IMR-90 (cell line): ENCODE measurements around the gene ZNF595. TPM values are rescaled to one million over a fixed set of nuclear protein-coding genes. Genes with fewer than 3 reads are reported as not detected.

ENCODE experiments used
- ATAC-seq: fragments of 200-7000 bp; cut with Tn5 transposase; 2 replicates; pipeline ENCODE4 v1.9.1; 2020; ENCODE audit warnings: low read depth, mild to moderate bottlenecking, moderate library complexity
- BruUV-seq: library from RNA; stranded (reverse); fragments of 400-500 nt; replicated peaks from 2 replicates; lab custom pipeline; 2021; lab: Mats Ljungman, UMichigan
- CTCF ChIA-PET: fragments of 300-600 bp; formaldehyde crosslinking; extraction: SDS; loops from one replicate; lab custom pipeline; 2021; ENCODE audit warnings: antibody characterized with exemption; lab: Yijun Ruan, JAX
- POLR2A ChIA-PET: fragments of 300-600 bp; sonication (Branson Sonifier 250); formaldehyde crosslinking; loops from one replicate; lab custom pipeline; 2022; ENCODE audit warnings: antibody characterized with exemption; ENCODE audit not compliant: unreplicated experiment; lab: Charles Lee
- DNase-seq: peaks from one replicate; pipeline ENCODE4 v3.0.0; 2013
- H2AFZ ChIP-seq: replicated peaks from 2 replicates; pipeline ENCODE3; 2013; ENCODE audit warnings: low read length, mild to moderate bottlenecking; ENCODE audit not compliant: poor library complexity
- H2AK5ac ChIP-seq: 2 replicates; pipeline ENCODE4 v1.6.1; 2013; ENCODE audit warnings: low read depth, low read length, inconsistent platforms
- H2AK9ac ChIP-seq: replicated peaks from 2 replicates; pipeline ENCODE3; 2013; ENCODE audit warnings: mild to moderate bottlenecking, low read depth, low read length, moderate library complexity; ENCODE audit not compliant: poor library complexity
- H2BK120ac ChIP-seq: 2 replicates; pipeline ENCODE4 v1.6.1; 2013; ENCODE audit warnings: low read depth, low read length, inconsistent platforms
- H2BK15ac ChIP-seq: 3 replicates; pipeline ENCODE4 v1.6.1; 2013; ENCODE audit warnings: low read depth, low read length, inconsistent platforms
- H2BK20ac ChIP-seq: 2 replicates; pipeline ENCODE4 v1.6.1; 2013; ENCODE audit warnings: low read depth, mild to moderate bottlenecking, inconsistent platforms, low read length, moderate library complexity
- H2BK5ac ChIP-seq: 2 replicates; pipeline ENCODE4 v1.6.1; 2013; ENCODE audit warnings: mild to moderate bottlenecking, low read depth, low read length, inconsistent platforms; ENCODE audit not compliant: poor library complexity, severe bottlenecking
- H3K14ac ChIP-seq: replicated peaks from 2 replicates; pipeline ENCODE4 v1.6.1; 2013; ENCODE audit warnings: low read depth, low read length, inconsistent platforms
- H3K18ac ChIP-seq: 2 replicates; pipeline ENCODE4 v1.6.1; 2013; ENCODE audit warnings: low read depth, low read length, control low read depth
- H3K23ac ChIP-seq: 2 replicates; pipeline ENCODE4 v1.6.1; 2013; ENCODE audit warnings: low read depth, low read length, inconsistent platforms
- H3K27ac ChIP-seq: 2 replicates; pipeline ENCODE4 v1.5.1; 2013; ENCODE audit warnings: mild to moderate bottlenecking, control low read depth, low read length; ENCODE audit not compliant: insufficient read depth
- H3K27me3 ChIP-seq: 2 replicates; pipeline ENCODE4 v1.6.1; 2013; ENCODE audit warnings: low read length; ENCODE audit not compliant: control insufficient read depth, insufficient read depth
- H3K36me3 ChIP-seq: 2 replicates; pipeline ENCODE4 v1.6.1; 2013; ENCODE audit warnings: low read length, mixed read lengths; ENCODE audit not compliant: control insufficient read depth, insufficient read depth
- H3K4ac ChIP-seq: 2 replicates; pipeline ENCODE4 v1.6.1; 2013; ENCODE audit warnings: low read depth, low read length, inconsistent platforms
- H3K4me1 ChIP-seq: 2 replicates; pipeline ENCODE4 v1.6.1; 2013; ENCODE audit warnings: low read length, mixed read lengths; ENCODE audit not compliant: control insufficient read depth, insufficient read depth
- H3K4me2 ChIP-seq: 2 replicates; pipeline ENCODE4 v1.6.1; 2013; ENCODE audit warnings: low read depth, mild to moderate bottlenecking, control low read depth, low read length, moderate library complexity
- H3K4me3 ChIP-seq: 2 replicates; pipeline ENCODE4 v1.5.1; 2013; ENCODE audit warnings: low read depth, mild to moderate bottlenecking, control low read depth, low read length, moderate library complexity; ENCODE audit not compliant: insufficient read depth
- H3K56ac ChIP-seq: 2 replicates; pipeline ENCODE4 v1.6.1; 2013; ENCODE audit warnings: low read length, inconsistent platforms; ENCODE audit not compliant: insufficient read depth; ENCODE audit errors: extremely low read depth
- H3K79me1 ChIP-seq, 2 experiments: 2 replicates each; pipeline ENCODE4 v1.6.1; 2013; ENCODE audit warnings: low read length in 2 of 2, inconsistent platforms in 1 of 2, low read depth in 1 of 2
- H3K9ac ChIP-seq: 2 replicates; pipeline ENCODE4 v1.6.1; 2013; ENCODE audit warnings: low read depth, low read length, control low read depth
- H3K9me1 ChIP-seq: 2 replicates; pipeline ENCODE4 v1.6.1; 2013; ENCODE audit warnings: low read length, inconsistent platforms; ENCODE audit not compliant: insufficient read depth
- H3K9me3 ChIP-seq: 2 replicates; pipeline ENCODE4 v1.6.1; 2013; ENCODE audit warnings: low read length; ENCODE audit not compliant: control insufficient read depth, insufficient read depth
- H4K20me1 ChIP-seq: 2 replicates; pipeline ENCODE4 v1.6.1; 2013; ENCODE audit warnings: low read length, inconsistent platforms; ENCODE audit not compliant: insufficient read depth
- H4K5ac ChIP-seq: 2 replicates; pipeline ENCODE4 v1.6.1; 2013; ENCODE audit warnings: mild to moderate bottlenecking, low read depth, low read length, control low read depth
- H4K8ac ChIP-seq, 2 experiments: 2 replicates each; pipeline ENCODE4 v1.6.1; 2013; ENCODE audit warnings: low read depth in 2 of 2, low read length in 2 of 2, control low read depth in 1 of 2, inconsistent platforms in 1 of 2
- H4K91ac ChIP-seq: 2 replicates; pipeline ENCODE4 v1.6.1; 2013; ENCODE audit warnings: low read depth, low read length, inconsistent platforms; ENCODE audit not compliant: insufficient read depth
- FOS ChIP-seq: fragments of 150-350 bp; IDR thresholded peaks from 2 replicates; pipeline ENCODE4 v1.6.1; 2016; ENCODE audit warnings: low read depth, low read length
- POLR2A ChIP-seq: IDR thresholded peaks from 2 replicates; pipeline ENCODE4 v1.6.1; 2012; ENCODE audit warnings: mild to moderate bottlenecking, low read depth, low read length
- RAD21 ChIP-seq: IDR thresholded peaks from 2 replicates; pipeline ENCODE4 v1.6.1; 2012; ENCODE audit warnings: low read length, improper control_type of control experiment
- USF2 ChIP-seq: fragments of 150-350 bp; IDR thresholded peaks from 2 replicates; pipeline ENCODE4 v1.6.1; 2017; ENCODE audit warnings: mild to moderate bottlenecking, antibody characterized with exemption, low read length, low read depth
- WGBS, 2 experiments: methylation state at CpG; one replicate each; pipeline versions ENCODE4 v1.1.5 to v1.1.7; 2013; ENCODE audit warnings: missing lambda C conversion rate in 2 of 2; ENCODE audit not compliant: insufficient read length in 1 of 2; ENCODE audit errors: extremely low coverage in 2 of 2; 5-methylcytosine and 5-hydroxymethylcytosine counted together
- dilution Hi-C: fragments of 300-500 bp; cut with HindIII; formaldehyde crosslinking; loops from one replicate; pipeline ENCODE4 v1.14.3; 2018; ENCODE audit warnings: low sequenced_read_pairs; ENCODE audit not compliant: unreplicated experiment
- in situ Hi-C: fragments of 300-500 bp; cut with MboI; formaldehyde crosslinking; loops from 3 replicates; pipeline ENCODE4 v1.14.3; 2019; ENCODE audit warnings: low sequenced_read_pairs, inconsistent platforms, mixed read lengths
- intact Hi-C: fragments of 100-400 bp; cut with micrococcal nuclease; formaldehyde crosslinking; loops from 2 replicates; pipeline ENCODE4 v1.10.0; 2022
- polyA plus RNA-seq, 3 experiments: library from polyadenylated mRNA; depleted of rRNA; stranded (reverse); fragments of >200 nt; gene quantifications; 2 replicates each; pipeline ENCODE4 v1.2.3, GENCODE V29; 2012; ENCODE audit warnings: low replicate concordance in 1 of 3
- total RNA-seq: library from RNA; depleted of rRNA; stranded (reverse); fragments of >200 nt; gene quantifications from 2 replicates; pipeline ENCODE4 v1.2.3, GENCODE V29; 2012

Gene ZNF595
- total and polyA plus RNA-seq, 2 of the 4 experiments (the other 2 are of a cell fraction) = 1.9 to 6.8 TPM

- Histone ChIP-seq H2BK120ac (no peak within 1 kb of the TSS), H3K36me3 (peaks cover 1% of the 10 kb centered on the region; the same call in 1 of the 2 replicates), H3K4ac (peak within 1 kb of the TSS; percentile 86), H3K4me3 (peak within 1 kb of the TSS; percentile 89), H2AK9ac (peak within 1 kb of the TSS; percentile 19), H2AK5ac (no peak within 1 kb of the TSS), H3K4me2 (peak within 1 kb of the TSS; percentile 98), H2BK15ac (no peak within 1 kb of the TSS; the same call in 2 of the 3 replicates), H3K18ac (peak within 1 kb of the TSS; percentile 87), H3K56ac (peak within 1 kb of the TSS; percentile 75; the same call in 1 of the 2 replicates), H3K9me1 (no peaks in the 10 kb centered on the region), H3K9ac (peak within 1 kb of the TSS; percentile 91), H3K27me3 (no peaks in the 10 kb centered on the region), H2AFZ (peak within 1 kb of the TSS; percentile 96), H3K23ac (peak within 1 kb of the TSS; percentile 82), H3K14ac (peak within 1 kb of the TSS; percentile 91), H4K20me1 (0 out of 2 replicates have a peak, but pooled peaks cover 6% of the 10 kb centered on the region), H2BK5ac (peak within 1 kb of the TSS; percentile 78), H3K4me1 (no peaks in the 10 kb centered on the region; the same call in 1 of the 2 replicates), H3K9me3 (peaks cover 12% of the 10 kb centered on the region), H2BK20ac (no peak within 1 kb of the TSS), H3K79me1 (peaks cover 6 to 13% of the 10 kb centered on the region in 2 experiments), H4K91ac (peak within 1 kb of the TSS; percentile 80), H3K27ac (peak within 1 kb of the TSS; percentile 89), H4K5ac (peak within 1 kb of the TSS; percentile 78), H4K8ac (peak within 1 kb of the TSS; percentile 83 to 89)
- DNase-seq = peak; percentile 97
- dilution Hi-C loops (no loop called here), intact Hi-C loops (no loop called here), in situ Hi-C loops (no loop called here)
- 1% methylated on average over 17 of the region's 44 CpGs; no CpG with 5 or more reads in 1 of the 2 experiments for WGBS, 2 experiments
- TF ChIP-seq POLR2A = peak; percentile 79
- TF ChIP-seq FOS = no peak
- no peak for TF ChIP-seq RAD21
- TF ChIP-seq USF2 = no peak
- POLR2A ChIA-PET = no interaction called here
- peak; percentile 99 for ATAC-seq
- CTCF ChIA-PET = no interaction called here
- BruUV-seq = TSS peak; percentile 80
Measured at GRCh38 chr4:124275-125081, 71.4 kb downstream of the ZNF595 start, which contains the start of gene ZNF718. Gene ZNF718 (plus strand): TSS chr4:124501. CDS start chr4:124671, 170 bp downstream.
